Liver (tissue), 3 donors: ENCODE results near the gene IQSEC1.

Source experiments
- CTCF ChIP-seq: fragments of 150-350 bp; IDR thresholded peaks from 2 replicates; pipeline ENCODE4 v1.5.1; 2017; ENCODE audit warnings: improper control_type of control experiment, low read depth, low read length; ENCODE audit not compliant: missing input control
- FOXA1 ChIP-seq: IDR thresholded peaks from 2 replicates; pipeline ENCODE4 v1.6.1; 2016; ENCODE audit warnings: antibody characterized with exemption
- FOXA2 ChIP-seq: IDR thresholded peaks from 2 replicates; pipeline ENCODE4 v1.6.1; 2016; ENCODE audit warnings: antibody characterized with exemption
- HNF4A ChIP-seq, 2 donors: conservative IDR thresholded peaks; 2 replicates each; pipeline ENCODE4 v1.6.1; 2016; ENCODE audit warnings: antibody characterized with exemption in 2 of 2, mild to moderate bottlenecking in 2 of 2
- MAX ChIP-seq: IDR thresholded peaks from 2 replicates; pipeline ENCODE4 v1.6.1; 2016; ENCODE audit warnings: antibody characterized with exemption
- RAD21 ChIP-seq, 2 donors: IDR thresholded peaks; 2 replicates each; pipeline ENCODE4 v1.6.1; 2016; ENCODE audit warnings: antibody characterized with exemption in 2 of 2, mild to moderate bottlenecking in 2 of 2
- REST ChIP-seq: IDR thresholded peaks from 2 replicates; pipeline ENCODE4 v1.6.1; 2016; ENCODE audit warnings: antibody characterized with exemption, mild to moderate bottlenecking
- SP1 ChIP-seq: IDR thresholded peaks from 2 replicates; pipeline ENCODE4 v1.6.1; 2018; ENCODE audit warnings: antibody characterized with exemption, mild to moderate bottlenecking
- ZBTB33 ChIP-seq: IDR thresholded peaks from 2 replicates; pipeline ENCODE4 v1.6.1; 2016; ENCODE audit warnings: antibody characterized with exemption
- donor health status: healthy.
- donor health status: healthy.

GRCh38 chr3:12964711-12965612, 108.3 kb downstream of the IQSEC1 start:
- TF ChIP-seq REST (peak; percentile 87), SP1 (peak; percentile 95), ZBTB33 (peak; percentile 96), CTCF (no peak), FOXA2 (peak; percentile 96), RAD21 (IDR thresholded peaks at IDR 0.05) (peak in 1 of 2 donors; percentile 28), HNF4A (conservative IDR thresholded peaks at IDR 0.05) (peak; percentile 93 to 96), MAX (peak; percentile 88), FOXA1 (peak; percentile 91)
